ENCODE data around the gene ITPA.

ITPA gene

DNA sequence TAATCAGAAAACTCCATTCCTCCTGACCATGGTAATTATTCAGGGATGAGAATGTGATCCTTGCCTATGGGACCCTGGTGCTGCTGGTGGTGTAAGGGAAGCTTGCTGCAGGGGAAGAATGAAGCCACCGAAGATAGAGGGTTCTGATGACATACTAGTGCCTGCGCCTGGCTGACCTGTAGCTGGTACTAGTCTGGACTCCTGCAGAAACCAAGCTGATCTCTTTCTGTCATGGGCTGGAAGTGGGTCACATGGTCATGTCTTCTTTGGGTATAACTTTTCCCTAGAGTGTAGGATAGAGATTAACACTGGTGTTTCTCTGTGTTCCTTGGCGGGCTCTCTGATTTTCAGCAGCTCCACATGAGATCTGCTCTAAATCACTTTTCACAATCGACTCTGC is 38.3 kb downstream of the ITPA start:
- DNase-seq = peak; percentile 45

DNA sequence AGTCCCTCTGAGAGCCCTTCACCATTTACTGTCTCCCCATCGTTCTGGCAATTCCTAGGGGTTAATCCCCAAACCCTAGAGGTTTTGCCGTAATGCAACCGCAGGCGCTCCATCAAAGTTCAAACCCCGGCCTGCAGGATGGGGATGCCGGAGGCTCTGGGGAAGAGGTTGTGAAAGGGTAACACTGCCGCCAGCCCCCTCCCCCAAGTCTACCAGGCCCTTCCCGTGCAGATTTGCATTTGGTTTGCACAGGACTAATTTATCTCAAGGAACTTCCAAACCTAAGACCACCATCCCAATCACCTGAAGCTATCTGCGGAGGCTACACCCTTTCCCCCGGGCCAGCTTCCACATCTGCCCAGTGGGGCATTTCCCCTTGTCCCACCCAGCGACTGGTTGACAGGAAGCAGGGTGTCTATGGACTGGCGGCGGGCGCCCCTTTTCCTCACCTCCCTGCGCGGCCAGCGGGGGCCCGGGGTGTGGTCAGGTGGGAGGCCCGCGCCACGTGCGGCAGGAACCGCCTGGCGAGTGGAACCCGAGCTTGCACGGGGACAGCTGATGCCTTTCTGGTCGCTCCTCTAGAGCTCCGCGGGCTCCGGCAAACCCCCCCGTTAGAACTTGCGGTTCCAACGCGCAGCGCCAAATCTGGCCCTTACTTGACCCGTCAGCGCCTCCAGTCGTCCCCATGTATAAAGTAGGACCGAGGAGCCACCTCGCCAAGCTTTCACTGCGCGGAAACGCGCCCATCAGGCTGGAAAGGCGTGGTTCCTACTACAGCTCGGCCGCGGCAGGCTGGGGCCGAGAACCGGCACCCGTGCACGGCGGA is 39.1 kb downstream of the ITPA start:
- peak; percentile 72 for DNase-seq

DNA sequence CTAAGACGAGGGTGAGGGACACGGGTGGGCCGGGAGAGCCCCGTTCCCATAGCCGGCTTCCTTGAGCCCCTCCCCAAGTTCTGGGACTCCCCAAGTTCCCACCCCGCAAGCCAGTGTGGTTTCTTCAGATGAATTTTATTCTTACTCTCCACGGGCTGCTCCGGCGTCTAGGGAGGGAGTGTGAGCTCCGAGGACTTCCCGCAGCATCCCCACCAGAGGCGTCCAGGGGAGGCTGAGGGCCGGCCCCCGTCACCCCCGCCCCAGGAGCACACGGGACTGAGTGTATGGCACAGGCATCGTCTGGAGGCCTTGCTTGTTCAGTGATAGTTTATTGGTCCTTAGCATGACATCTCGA is 39.7 kb downstream of the ITPA start:
- no peak for DNase-seq

DNA sequence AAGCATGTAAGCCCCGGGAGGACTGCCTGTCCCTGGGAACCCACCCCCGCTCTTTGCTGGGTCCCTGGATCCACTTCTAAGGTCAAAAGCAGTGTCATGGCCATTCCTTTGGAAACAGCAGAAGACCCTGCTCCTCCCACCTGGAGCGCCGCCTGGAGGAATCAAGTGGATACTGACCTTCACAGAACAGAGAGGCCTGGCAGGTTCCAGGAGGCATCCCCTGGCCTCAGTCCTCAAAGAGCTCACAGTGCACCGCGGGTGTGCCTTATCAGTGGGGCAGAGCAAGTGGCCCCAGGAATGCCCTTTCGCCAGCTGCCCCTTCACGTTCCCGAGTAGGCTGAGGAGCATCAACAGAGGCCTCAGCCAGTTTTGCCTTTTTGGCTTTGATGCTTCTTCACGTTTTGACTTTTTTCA is 40.8 kb downstream of the ITPA start:
- DNase-seq = peak; percentile 85

DNA sequence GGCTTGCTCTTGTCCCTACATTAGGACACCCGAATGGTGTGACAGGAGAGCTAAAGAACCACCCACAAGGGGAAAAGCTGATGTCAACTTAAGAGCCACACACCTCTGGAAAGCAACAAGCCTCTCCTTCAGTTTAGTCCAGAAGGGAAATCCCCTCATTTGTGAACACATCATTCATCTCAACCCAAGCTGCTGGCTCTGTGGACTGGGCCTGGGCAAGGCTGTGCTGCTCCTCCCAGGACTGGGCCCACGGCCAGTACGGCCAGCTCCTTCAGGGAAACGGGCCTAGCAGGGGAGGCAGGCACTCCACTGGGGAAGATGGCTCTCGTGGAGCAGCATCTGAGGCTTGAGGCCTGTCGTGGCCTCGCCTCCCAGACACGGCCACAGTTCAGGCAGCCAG is 42.5 kb downstream of the ITPA start:
- peak; percentile 49 for DNase-seq

DNA sequence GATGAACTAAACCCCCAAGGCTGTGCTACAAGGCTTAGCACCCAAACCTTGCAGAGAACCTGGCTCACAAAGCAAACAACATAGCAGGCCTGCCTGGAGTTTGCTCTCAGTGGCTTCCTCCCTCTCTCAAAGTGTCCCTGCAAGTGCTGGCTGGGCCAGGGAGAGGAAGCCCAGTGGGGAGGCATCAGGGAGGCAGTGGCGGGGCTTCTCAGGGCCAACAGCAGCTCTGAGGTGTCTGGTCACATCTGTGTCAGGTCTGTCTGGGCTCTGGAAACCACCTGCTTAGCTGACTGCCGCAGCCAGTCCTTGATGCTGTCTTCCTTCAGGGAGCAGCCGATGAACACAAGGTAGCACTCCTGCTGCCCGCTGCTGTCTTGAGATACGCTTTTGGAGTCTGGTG is 46.4 kb downstream of the ITPA start:
- DNase-seq = peak; percentile 16

DNA sequence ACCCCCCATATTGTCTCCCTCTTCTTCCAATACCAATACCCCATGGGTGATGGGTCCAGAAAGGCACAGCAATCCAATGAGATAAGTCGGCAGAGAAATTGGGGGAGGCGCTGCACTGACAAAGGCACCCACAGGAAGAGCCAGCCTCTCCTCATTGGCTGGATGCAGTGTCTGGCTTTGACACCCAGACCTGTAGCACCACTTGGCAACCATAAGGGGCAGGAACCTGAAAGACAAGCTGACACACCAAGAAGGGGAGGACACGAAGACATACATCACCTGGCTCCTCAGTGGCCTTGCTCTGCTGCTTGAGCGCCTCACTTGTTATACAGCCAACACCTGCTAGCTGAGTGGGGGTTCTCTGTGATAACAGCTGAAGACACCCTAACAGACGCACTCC is 49.1 kb downstream of the ITPA start:
- DNase-seq = peak; percentile 53

DNA sequence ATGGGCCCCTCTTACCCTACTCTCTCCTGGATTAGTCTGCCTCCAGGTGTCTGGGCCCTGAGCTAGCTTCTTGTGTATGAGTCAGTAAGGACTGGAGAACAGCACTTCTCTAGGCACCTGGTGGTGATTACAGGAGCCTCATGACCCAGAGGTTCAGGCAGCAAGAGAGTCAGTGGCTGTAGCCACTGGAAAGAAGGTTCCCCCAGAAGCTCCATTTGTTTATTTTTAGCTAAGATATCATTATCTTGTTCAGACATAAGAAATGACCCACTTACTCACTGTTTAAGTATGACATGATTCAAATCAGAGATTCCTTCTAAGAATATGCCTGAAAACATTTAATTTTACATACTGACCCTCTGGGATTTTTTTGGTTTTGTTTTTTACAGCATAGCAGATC is 53.3 kb downstream of the ITPA start:
- DNase-seq = no peak

DNA sequence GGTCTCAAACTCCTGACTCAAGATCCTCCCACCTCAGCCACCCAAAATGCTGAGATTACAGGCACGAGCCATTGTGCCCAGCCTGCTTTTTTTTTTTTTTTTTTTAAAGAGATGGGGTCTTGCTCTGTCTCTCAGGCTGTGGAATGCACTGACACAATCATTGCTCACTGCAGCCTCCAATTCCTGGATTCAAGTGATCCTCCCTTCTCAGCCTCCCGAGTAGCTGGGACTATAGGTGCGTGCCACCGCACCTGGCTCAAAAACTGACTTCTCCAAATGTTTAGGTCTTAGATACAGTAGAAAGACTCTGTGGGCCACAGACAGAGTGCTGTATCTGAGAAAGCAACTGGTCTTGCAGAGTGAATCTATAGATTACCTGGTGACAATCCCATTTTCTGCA is 60.8 kb downstream of the ITPA start:
- DNase-seq = no peak

DNA sequence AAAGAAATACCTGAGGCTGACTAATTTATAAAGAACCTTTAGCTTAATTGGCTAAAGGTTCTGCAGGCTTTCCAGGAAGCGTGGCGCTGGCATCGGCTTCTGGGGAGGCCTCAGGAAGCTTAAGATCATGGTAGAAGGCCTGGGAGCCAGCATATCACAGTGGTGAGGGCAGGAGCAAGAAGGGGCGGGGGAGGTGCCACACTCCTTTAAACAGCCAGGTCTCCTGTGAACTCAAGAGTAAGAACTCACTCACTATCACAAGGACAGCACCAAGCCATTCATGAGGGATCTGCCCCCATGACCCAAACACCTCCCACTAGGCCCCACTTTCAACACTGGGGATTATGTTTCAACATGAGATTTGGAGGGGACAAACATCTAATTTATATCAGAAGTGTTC is 64.1 kb downstream of the ITPA start:
- DNase-seq = peak; percentile 50

Measured in islet precursor cell (in vitro differentiated cells).